Skeletal muscle tissue (tissue), 4 donors: ENCODE results near the gene ILKAP. TPM values are rescaled to one million over a fixed set of nuclear protein-coding genes. Genes with fewer than 3 reads are reported as not detected.

ENCODE experiments used
- H3K27ac ChIP-seq: one replicate; pipeline ENCODE4 v1.7.0; 2013; ENCODE audit warnings: mild to moderate bottlenecking, low read depth, low read length, inconsistent platforms
- H3K27me3 ChIP-seq, 3 donors: one replicate each; pipeline ENCODE4 v1.7.0; 2013; ENCODE audit warnings: low read length in 3 of 3; ENCODE audit not compliant: control insufficient read depth in 3 of 3, insufficient read depth in 3 of 3
- H3K36me3 ChIP-seq, 3 donors: one replicate each; pipeline ENCODE4 v1.7.0; 2013; ENCODE audit warnings: low read length in 3 of 3; ENCODE audit not compliant: control insufficient read depth in 3 of 3, insufficient read depth in 3 of 3
- H3K4me1 ChIP-seq, 3 donors: one replicate each; pipeline ENCODE4 v1.7.0; 2013; ENCODE audit warnings: low read length in 3 of 3, mild to moderate bottlenecking in 3 of 3; ENCODE audit not compliant: control insufficient read depth in 3 of 3, insufficient read depth in 3 of 3
- H3K4me3 ChIP-seq, 3 donors: one replicate each; pipeline ENCODE4 v1.7.0; 2013; ENCODE audit warnings: low read length in 3 of 3
- H3K9ac ChIP-seq, 3 donors: one replicate each; pipeline ENCODE4 v1.7.0; 2013; ENCODE audit warnings: low read length in 3 of 3, mild to moderate bottlenecking in 3 of 3, moderate library complexity in 2 of 3, low read depth in 1 of 3
- H3K9me3 ChIP-seq, 3 donors: one replicate each; pipeline ENCODE4 v1.7.0; 2013; ENCODE audit warnings: low read length in 3 of 3; ENCODE audit not compliant: control insufficient read depth in 3 of 3
- total RNA-seq: library from RNA; depleted of rRNA; stranded (reverse); fragments of >200 nt; gene quantifications from one replicate; pipeline ENCODE4 v1.2.3, GENCODE V29; 2014
- donor health status: Osteomylitis.

ILKAP gene
- total RNA-seq, 1 donor from 2014 or later, result 33.4 TPM

DNA sequence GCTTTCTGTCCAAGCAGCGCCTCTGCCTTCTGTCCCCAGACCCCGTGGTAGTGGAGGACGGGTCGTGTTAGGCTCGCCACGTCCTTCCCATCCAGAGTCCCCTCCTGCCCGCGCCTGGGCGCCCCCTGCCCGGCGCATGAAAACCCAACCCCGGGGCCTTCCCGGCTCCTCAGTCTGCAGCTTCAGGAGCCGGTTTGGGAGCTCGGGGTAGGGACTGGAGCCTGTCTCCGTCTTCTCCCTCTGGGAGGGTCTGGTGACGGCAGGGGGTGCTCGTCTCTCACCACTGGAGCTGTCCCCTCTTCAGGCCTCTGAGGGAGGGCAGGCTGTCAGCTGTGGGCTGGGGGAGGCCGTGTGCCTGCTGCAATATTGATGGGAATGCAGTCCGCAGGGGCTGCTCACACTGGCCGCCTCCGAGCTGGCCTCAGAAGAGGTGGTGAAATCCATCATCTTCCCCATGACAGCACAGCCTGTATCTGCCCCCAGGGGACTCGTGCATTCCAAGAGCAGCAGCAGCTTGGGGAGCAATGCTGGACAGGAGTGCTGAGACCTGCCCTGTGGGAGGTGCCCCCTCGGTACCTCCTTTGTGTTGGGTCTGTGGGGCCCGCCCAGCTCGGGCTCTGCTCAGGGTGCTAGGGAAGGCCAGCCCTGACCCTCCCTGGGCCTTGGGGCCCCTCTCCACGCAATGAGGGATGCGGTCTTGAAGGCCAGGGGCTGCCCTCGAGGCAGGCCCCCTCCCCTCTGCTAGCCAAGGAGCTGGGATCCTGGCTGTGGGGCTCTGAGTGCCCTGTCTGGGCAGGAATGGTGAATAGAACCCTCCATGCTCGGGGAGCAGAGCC, 82.8 kb downstream of the ILKAP start:
- no peaks in the 10 kb centered on the region for H3K4me1 ChIP-seq
- peaks cover 0 to 15% (median 11%) of the 10 kb centered on the region in 3 donors for H3K27me3 ChIP-seq
- H3K27ac ChIP-seq, result no peak overlapping the region
- H3K9me3 ChIP-seq, result no peaks in the 10 kb centered on the region
- H3K36me3 ChIP-seq, result no peaks in the 10 kb centered on the region
- no peak overlapping the region for H3K9ac ChIP-seq
- no peak overlapping the region for H3K4me3 ChIP-seq

Other genes with a start within 250 kb of the ILKAP start
- 33.4 TPM for gene UBE2F, start 236.7 kb downstream of the ILKAP start, total RNA-seq
- 11.5 TPM for gene SCLY, start 142.7 kb downstream of the ILKAP start, total RNA-seq
- 1.6 TPM for gene ESPNL, start 103.4 kb downstream of the ILKAP start, total RNA-seq
- gene KLHL30, start 65.0 kb downstream of the ILKAP start, total RNA-seq, result 18.3 TPM
- 4.2 TPM for gene ERFE, start 44.7 kb downstream of the ILKAP start, total RNA-seq
- 7.8 TPM for gene HES6, start 36.3 kb upstream of the ILKAP start, total RNA-seq
- gene PER2, start 84.9 kb upstream of the ILKAP start, total RNA-seq, result 8.4 TPM
- gene TRAF3IP1, start 116.8 kb upstream of the ILKAP start, total RNA-seq, result 4.2 TPM
- 26.6 TPM for gene ASB1, start 223.2 kb upstream of the ILKAP start, total RNA-seq